A549 treated with dexamethasone at 1 μM for 4 hours (cell line): ENCODE measurements around the gene FOXJ2. TPM values are rescaled to one million over a fixed set of nuclear protein-coding genes. Genes with fewer than 3 reads are reported as not detected.

Experiments used
- total RNA-seq: library from RNA; stranded (reverse); fragments of 200-300 nt; extraction: Qiagen RNA extraction; gene quantifications from 5 replicates; pipeline ENCODE4 v1.2.3, GENCODE V29; 2022

The FOXJ2 gene
- 8.2 to 11.6 TPM (median 10.1 TPM) in 5 replicates for total RNA-seq

GRCh38 chr12:8032242-8033152 lies at the start of gene FOXJ2:
Gene FOXJ2, plus strand, starts transcription at chr12:8032716. Its CDS starts 7,117 bp downstream, at chr12:8039833.

GRCh38 chr12:8065991-8066594 lies 33.6 kb downstream of the FOXJ2 start, which contains the start of gene C3AR1:
Gene C3AR1, minus strand, starts transcription at chr12:8066359. Its CDS starts 6,174 bp downstream, at chr12:8060185.

Other genes starting within 250 kb of the FOXJ2 start
- 0.05 to 0.08 TPM (median 0.06 TPM) in 4 of 5 replicates, not detected in the other for gene NANOG, start 243.3 kb upstream of the FOXJ2 start, total RNA-seq
- gene SLC2A14, start 159.8 kb upstream of the FOXJ2 start, total RNA-seq = 0.39 to 1.1 TPM (median 0.78 TPM) in 5 replicates
- gene SLC2A3, start 96.5 kb upstream of the FOXJ2 start, total RNA-seq = 7.2 to 9.9 TPM (median 9.3 TPM) in 5 replicates
- gene C3AR1, start 33.6 kb downstream of the FOXJ2 start, total RNA-seq = not detected in 5 replicates
- 15.6 to 16.3 TPM (median 16.1 TPM) in 5 replicates for gene NECAP1, start 49.6 kb downstream of the FOXJ2 start, total RNA-seq
- 0.37 TPM in 1 of 5 replicates, not detected in the others for gene CLEC4A, start 90.9 kb downstream of the FOXJ2 start, total RNA-seq
- gene ZNF705A, start 124.3 kb downstream of the FOXJ2 start, total RNA-seq = not detected in 5 replicates
- 0.08 to 0.13 TPM (median 0.11 TPM) in 5 replicates for gene FAM90A1, start 194.9 kb downstream of the FOXJ2 start, total RNA-seq